HEK293T (cell line): ENCODE measurements around the gene SPTBN5.

Experiments
- CTBP1 ChIP-seq: fragments of 450-650 bp; IDR thresholded peaks from 2 replicates; pipeline ENCODE4 v1.6.1; 2016; ENCODE audit warnings: borderline replicate concordance
- TARDBP ChIP-seq: fragments of 450-650 bp; IDR thresholded peaks from 2 replicates; pipeline ENCODE4 v1.6.1; 2016

DNA sequence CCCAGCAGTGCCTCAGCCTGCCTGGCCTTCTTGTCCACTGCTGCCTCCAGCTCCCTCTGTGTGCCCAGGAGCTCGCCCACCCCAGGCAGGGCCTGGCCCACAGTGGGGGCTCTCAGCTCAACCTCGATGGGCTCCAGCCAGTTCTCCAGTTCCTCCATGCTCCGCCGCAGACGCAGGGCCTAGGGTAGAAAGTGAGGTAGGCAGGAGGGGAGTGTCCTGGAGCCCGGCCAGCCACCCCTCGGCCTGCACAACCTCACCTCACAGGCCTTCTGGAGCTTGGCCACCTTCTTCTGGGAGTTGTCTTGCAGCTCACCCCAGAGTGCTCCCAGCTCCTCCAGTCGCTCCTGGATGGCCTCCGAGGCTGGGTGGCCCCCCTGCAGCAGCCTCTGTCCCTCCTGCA lies 36.5 kb downstream of the SPTBN5 start:
- no peak for TF ChIP-seq CTBP1
- no peak for TF ChIP-seq TARDBP
